ENCODE data around the gene ZBTB25.

ZBTB25 gene

DNA sequence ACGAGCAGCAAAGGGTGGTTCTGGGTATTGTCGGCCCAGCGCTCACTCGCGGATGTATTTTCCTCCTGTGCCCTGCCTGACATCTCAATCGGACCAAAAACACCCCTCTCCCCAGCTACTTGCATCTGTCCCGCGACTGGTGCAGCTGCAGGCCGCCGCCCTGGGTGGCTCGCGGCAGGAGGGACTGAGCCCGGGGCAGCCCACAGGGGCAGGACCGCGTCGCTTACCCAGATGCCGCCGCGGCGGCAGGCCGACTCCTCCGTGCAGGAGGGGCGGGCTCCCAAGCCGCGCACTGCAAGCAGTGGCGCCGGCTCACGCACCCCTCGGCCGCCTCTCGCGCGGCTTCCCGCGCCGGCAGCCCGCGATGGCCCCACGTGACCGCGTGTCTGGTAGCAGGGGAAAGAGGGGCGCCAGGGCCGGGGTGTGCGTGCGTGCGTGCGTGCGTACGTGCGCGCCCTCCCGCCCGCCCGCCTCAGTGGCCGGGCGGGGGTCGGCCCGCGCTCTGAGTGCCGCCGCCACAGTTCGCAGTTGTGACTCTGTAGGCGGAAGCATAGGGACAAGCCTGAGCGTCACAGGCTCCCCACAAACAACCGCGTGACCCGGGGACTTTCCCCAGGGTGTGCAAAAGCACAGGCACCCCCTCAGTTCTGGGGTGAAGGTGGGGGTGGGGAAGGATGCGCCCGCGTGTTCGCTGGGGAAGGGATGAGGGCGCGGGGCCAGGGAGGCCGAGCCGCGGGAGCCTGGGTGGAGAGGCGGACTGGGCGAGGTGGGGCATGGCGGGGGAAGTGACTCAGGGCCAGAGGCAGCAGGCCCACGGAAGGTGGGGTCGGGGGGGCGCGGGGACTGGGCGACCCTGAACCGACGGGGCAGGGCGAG is at the start of gene ZBTB25:
TSS of gene ZBTB25 (minus strand) at position 405 of the 876 bp plus-strand sequence. CDS start 13,305 bp downstream, outside the sequence.
- no peaks in the 10 kb centered on the region for H3K9me3 ChIP-seq (ENCODE audit: control insufficient read depth, low read depth, low read length)
- peak within 1 kb of the TSS; percentile 97 for H3K9ac ChIP-seq (ENCODE audit: low read length)
- H3K27ac ChIP-seq (ENCODE audit: low read length) = peak within 1 kb of the TSS; percentile 89
- H3K4me3 ChIP-seq (ENCODE audit: low read length) = peak within 1 kb of the TSS; percentile 97
- peaks cover 12% of the 10 kb centered on the region for H3K4me1 ChIP-seq (ENCODE audit: control insufficient read depth, low read depth, low read length)
- no peaks in the 10 kb centered on the region for H3K27me3 ChIP-seq (ENCODE audit: control insufficient read depth, insufficient read depth, low read length)
- no peaks in the 10 kb centered on the region for H3K36me3 ChIP-seq (ENCODE audit: control insufficient read depth, low read depth, low read length)

DNA sequence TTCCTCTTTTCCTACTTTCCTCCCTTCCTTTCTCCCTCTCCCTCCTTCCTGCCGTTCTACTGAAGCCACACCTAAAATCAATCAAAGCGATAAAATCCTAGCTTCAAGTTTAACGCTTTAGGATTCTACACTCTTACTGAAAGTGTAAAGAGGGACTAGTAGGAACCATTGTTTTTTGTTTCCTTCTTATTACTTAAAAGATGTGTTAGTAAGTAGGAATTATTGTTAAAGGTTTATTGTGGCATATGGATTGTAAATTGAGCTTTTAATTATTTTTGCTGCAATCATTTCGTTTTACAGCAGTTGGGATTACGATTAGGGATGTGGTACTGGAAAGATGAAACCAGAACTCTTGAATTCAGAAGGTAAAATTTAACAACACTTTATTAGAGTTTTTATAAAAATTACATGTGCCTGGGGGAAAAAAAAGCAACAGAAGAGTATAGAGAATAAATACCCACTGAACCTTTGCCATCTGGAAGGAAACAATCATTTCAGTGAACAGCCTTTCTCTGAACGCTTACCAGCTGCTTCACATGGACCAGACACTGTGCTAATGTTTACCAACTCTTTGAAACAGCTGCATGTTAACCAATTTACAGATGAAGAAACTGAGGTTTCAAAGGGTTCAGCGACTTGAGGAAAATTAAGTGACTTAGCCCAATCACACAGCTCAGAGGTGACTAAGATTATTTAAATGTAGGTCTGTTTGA is 47.1 kb upstream of the ZBTB25 start:
- H3K9ac ChIP-seq (ENCODE audit: low read length) = no peak overlapping the region
- H3K4me3 ChIP-seq (ENCODE audit: low read length) = peak overlapping the region; percentile 64
- peaks cover 12% of the 10 kb centered on the region for H3K4me1 ChIP-seq (ENCODE audit: control insufficient read depth, low read depth, low read length)
- H3K27ac ChIP-seq (ENCODE audit: low read length) = no peak overlapping the region
- no peaks in the 10 kb centered on the region for H3K9me3 ChIP-seq (ENCODE audit: control insufficient read depth, low read depth, low read length)
- peaks cover 35% of the 10 kb centered on the region for H3K27me3 ChIP-seq (ENCODE audit: control insufficient read depth, insufficient read depth, low read length)
- H3K36me3 ChIP-seq (ENCODE audit: control insufficient read depth, low read depth, low read length) = no peaks in the 10 kb centered on the region

DNA sequence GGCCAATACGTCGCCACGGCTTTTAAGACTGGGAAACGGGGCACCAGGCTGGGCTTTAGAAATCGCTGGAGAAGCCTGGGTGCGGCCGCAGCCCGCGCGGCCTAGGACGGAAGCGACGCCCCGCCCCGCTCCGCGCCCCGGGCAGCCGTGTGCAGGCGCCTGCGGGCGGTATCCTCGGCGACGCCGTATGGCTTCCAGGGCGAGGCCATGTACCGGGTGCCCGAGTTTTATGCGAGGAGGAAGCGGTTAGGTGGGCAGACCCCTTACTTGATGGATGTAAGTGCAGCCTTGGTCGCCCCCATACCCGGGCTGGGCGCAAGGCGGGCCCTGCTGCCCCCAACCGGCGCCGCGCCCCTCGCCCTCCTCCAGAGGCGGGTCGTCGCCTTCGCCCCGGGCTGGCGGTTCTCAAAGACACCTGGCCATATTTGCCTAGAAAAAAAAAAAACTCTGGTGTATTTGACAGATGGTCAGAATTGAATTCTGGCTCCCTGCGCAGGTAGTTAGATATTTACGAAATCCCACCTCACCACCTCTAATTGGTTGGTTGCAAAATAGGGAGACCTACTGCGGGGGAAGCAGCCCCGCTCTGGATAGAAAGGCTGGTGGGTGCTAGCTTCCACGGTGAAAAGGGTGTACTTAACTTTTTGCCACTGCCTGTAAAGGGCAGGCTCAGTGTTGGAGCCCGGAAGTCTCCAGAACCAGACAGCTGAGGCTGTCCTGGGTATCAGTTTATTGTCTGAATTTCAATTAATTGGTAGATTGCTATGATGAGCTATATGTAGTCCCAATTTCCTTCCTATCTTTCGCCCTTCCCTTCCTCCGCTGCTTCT is 46.4 kb upstream of the ZBTB25 start, which contains the start of gene PPP1R36:
TSS of gene PPP1R36 (plus strand) at position 171 of the 830 bp plus-strand sequence. CDS start at position 208, 37 bp downstream.
- Histone ChIP-seq H3K9me3 (ENCODE audit: control insufficient read depth, low read depth, low read length) (no peaks in the 10 kb centered on the region), H3K27ac (ENCODE audit: low read length) (no peak within 1 kb of the TSS), H3K4me3 (ENCODE audit: low read length) (peak within 1 kb of the TSS; percentile 64), H3K4me1 (ENCODE audit: control insufficient read depth, low read depth, low read length) (peaks cover 14% of the 10 kb centered on the region), H3K9ac (ENCODE audit: low read length) (no peak within 1 kb of the TSS), H3K27me3 (ENCODE audit: control insufficient read depth, insufficient read depth, low read length) (peaks cover 35% of the 10 kb centered on the region), H3K36me3 (ENCODE audit: control insufficient read depth, low read depth, low read length) (no peaks in the 10 kb centered on the region)

DNA sequence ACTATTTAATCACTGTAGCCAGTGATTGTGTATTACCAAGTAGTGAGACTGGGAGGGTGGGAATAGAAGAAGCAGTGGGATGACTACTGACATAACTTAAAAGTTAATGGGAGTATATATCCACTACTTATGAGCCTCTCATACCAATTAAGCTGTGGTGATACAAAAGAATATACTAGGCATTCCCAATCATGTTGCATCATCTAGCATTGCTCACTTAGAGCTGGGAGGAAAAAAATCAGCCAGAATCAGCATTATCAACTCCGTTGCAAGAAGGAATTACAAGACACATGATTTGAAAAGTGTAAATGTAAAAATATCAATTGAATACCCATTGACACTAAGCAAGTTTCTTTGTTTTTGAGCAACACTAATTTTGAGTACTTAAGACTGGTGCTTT is 45.4 kb upstream of the ZBTB25 start:
- no peak overlapping the region for H3K9ac ChIP-seq (ENCODE audit: low read length)
- no peaks in the 10 kb centered on the region for H3K9me3 ChIP-seq (ENCODE audit: control insufficient read depth, low read depth, low read length)
- peaks cover 24% of the 10 kb centered on the region for H3K4me1 ChIP-seq (ENCODE audit: control insufficient read depth, low read depth, low read length)
- no peaks in the 10 kb centered on the region for H3K36me3 ChIP-seq (ENCODE audit: control insufficient read depth, low read depth, low read length)
- peaks cover 35% of the 10 kb centered on the region for H3K27me3 ChIP-seq (ENCODE audit: control insufficient read depth, insufficient read depth, low read length)
- no peak overlapping the region for H3K4me3 ChIP-seq (ENCODE audit: low read length)
- no peak overlapping the region for H3K27ac ChIP-seq (ENCODE audit: low read length)

DNA sequence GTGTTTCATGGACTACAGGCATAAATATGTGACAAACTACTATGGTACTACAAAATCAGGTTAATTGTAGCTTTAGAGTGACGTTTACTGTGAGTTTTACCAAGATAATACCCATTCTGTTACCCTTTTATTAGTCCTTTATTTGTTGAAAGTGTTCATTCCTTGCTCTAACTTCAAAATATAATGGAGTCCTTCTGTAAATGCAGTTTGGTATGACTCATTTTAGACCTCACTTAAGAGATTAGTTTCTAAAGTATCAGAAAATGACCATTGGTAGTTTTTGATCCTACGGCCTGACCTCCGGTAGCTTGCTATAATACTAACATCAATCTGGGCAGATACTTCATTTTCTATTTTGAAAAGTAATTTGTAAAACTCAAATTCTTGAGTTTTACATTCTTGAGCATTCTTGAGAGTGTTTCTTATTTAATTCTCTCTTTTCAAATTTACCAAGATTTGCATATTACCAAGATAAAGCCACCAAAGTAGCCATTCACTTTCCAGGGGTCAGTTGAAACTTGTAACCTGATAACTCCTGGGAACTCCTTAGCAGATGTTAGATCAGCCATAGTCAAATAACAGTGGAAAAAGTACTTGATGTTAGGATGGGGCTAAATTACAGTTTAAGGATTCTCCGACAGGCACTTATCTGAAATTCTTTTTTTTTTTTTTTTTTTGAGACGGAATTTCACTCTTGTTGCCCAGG is 41.1 kb upstream of the ZBTB25 start:
- H3K9ac ChIP-seq (ENCODE audit: low read length) = no peak overlapping the region
- H3K4me3 ChIP-seq (ENCODE audit: low read length) = peak overlapping the region; percentile 28
- H3K4me1 ChIP-seq (ENCODE audit: control insufficient read depth, low read depth, low read length) = peaks cover 21% of the 10 kb centered on the region
- H3K27ac ChIP-seq (ENCODE audit: low read length) = no peak overlapping the region
- H3K27me3 ChIP-seq (ENCODE audit: control insufficient read depth, insufficient read depth, low read length) = peaks cover 14% of the 10 kb centered on the region
- peaks cover 3% of the 10 kb centered on the region for H3K9me3 ChIP-seq (ENCODE audit: control insufficient read depth, low read depth, low read length)
- H3K36me3 ChIP-seq (ENCODE audit: control insufficient read depth, low read depth, low read length) = no peaks in the 10 kb centered on the region

DNA sequence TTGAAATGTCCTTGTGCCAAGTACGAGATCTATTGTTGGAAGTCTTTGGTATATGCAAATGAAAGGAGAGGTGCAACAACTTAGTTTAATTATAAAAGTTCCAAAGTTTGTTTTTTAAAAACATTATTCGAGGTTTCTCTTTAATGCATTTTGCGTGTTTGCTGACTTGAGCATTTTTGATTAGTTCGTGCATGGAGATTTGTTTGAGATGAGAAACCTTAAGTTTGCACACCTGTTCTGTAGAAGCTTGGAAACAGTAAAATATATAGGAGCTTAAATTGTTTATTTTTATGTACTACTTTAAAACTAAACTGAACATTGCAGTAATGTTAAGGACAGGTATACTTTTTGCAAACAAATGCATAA is 39.2 kb upstream of the ZBTB25 start:
- Histone ChIP-seq H3K4me3 (ENCODE audit: low read length) (peak overlapping the region; percentile 25), H3K4me1 (ENCODE audit: control insufficient read depth, low read depth, low read length) (peaks cover 19% of the 10 kb centered on the region)

DNA sequence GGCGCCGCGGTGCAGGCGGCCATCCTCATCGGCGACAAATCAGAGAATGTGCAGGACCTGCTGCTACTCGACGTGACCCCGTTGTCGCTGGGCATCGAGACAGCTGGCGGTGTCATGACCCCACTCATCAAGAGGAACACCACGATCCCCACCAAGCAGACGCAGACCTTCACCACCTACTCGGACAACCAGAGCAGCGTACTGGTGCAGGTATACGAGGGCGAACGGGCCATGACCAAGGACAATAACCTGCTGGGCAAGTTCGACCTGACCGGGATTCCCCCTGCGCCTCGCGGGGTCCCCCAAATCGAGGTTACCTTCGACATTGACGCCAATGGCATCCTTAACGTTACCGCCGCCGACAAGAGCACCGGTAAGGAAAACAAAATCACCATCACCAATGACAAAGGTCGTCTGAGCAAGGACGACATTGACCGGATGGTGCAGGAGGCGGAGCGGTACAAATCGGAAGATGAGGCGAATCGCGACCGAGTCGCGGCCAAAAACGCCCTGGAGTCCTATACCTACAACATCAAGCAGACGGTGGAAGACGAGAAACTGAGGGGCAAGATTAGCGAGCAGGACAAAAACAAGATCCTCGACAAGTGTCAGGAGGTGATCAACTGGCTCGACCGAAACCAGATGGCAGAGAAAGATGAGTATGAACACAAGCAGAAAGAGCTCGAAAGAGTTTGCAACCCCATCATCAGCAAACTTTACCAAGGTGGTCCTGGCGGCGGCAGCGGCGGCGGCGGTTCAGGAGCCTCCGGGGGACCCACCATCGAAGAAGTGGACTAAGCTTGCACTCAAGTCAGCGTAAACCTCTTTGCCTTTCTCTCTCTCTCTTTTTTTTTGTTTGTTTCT is 38.6 kb upstream of the ZBTB25 start:
- H3K36me3 ChIP-seq (ENCODE audit: control insufficient read depth, low read depth, low read length) = no peaks in the 10 kb centered on the region
- no peak overlapping the region for H3K4me3 ChIP-seq (ENCODE audit: low read length)
- no peaks in the 10 kb centered on the region for H3K27me3 ChIP-seq (ENCODE audit: control insufficient read depth, insufficient read depth, low read length)
- peaks cover 3% of the 10 kb centered on the region for H3K9me3 ChIP-seq (ENCODE audit: control insufficient read depth, low read depth, low read length)
- H3K9ac ChIP-seq (ENCODE audit: low read length) = no peak overlapping the region
- H3K27ac ChIP-seq (ENCODE audit: low read length) = no peak overlapping the region
- H3K4me1 ChIP-seq (ENCODE audit: control insufficient read depth, low read depth, low read length) = peaks cover 19% of the 10 kb centered on the region

More for the DNA sequence above, 39.2 kb upstream of the ZBTB25 start:
- Histone ChIP-seq H3K36me3 (ENCODE audit: control insufficient read depth, low read depth, low read length) (no peaks in the 10 kb centered on the region), H3K9ac (ENCODE audit: low read length) (no peak overlapping the region), H3K27ac (ENCODE audit: low read length) (no peak overlapping the region), H3K27me3 (ENCODE audit: control insufficient read depth, insufficient read depth, low read length) (no peaks in the 10 kb centered on the region), H3K9me3 (ENCODE audit: control insufficient read depth, low read depth, low read length) (peaks cover 3% of the 10 kb centered on the region)

GRCh38 chr14:64541261-64541971 is 37.8 kb upstream of the ZBTB25 start:
- Histone ChIP-seq H3K9me3 (ENCODE audit: control insufficient read depth, low read depth, low read length) (peaks cover 3% of the 10 kb centered on the region), H3K4me1 (ENCODE audit: control insufficient read depth, low read depth, low read length) (peaks cover 19% of the 10 kb centered on the region), H3K4me3 (ENCODE audit: low read length) (no peak overlapping the region), H3K27ac (ENCODE audit: low read length) (no peak overlapping the region), H3K27me3 (ENCODE audit: control insufficient read depth, insufficient read depth, low read length) (no peaks in the 10 kb centered on the region), H3K36me3 (ENCODE audit: control insufficient read depth, low read depth, low read length) (no peaks in the 10 kb centered on the region), H3K9ac (ENCODE audit: low read length) (no peak overlapping the region)

- H3K9me3 ChIP-seq (ENCODE audit: control insufficient read depth, low read depth, low read length) = peaks cover 3% of the 10 kb centered on the region
- H3K4me3 ChIP-seq (ENCODE audit: low read length) = peak within 1 kb of the TSS; percentile 76
- H3K36me3 ChIP-seq (ENCODE audit: control insufficient read depth, low read depth, low read length) = no peaks in the 10 kb centered on the region
- H3K4me1 ChIP-seq (ENCODE audit: control insufficient read depth, low read depth, low read length) = peaks cover 15% of the 10 kb centered on the region
- H3K9ac ChIP-seq (ENCODE audit: low read length) = peak within 1 kb of the TSS; percentile 88
- no peaks in the 10 kb centered on the region for H3K27me3 ChIP-seq (ENCODE audit: control insufficient read depth, insufficient read depth, low read length)
- peak within 1 kb of the TSS; percentile 86 for H3K27ac ChIP-seq (ENCODE audit: low read length)
These were observed 36.9 kb upstream of the ZBTB25 start, which contains the start of gene HSPA2 for GRCh38 chr14:64540208-64541202. Gene HSPA2, plus strand, starts transcription at chr14:64540741. Its CDS starts 109 bp downstream, at chr14:64540850.

Measured in iPS-18a (cell line).